Pulmonary artery endothelial cell (primary cell): Measurements from ENCODE around the gene U2SURP. TPM values are rescaled to one million over a fixed set of nuclear protein-coding genes. Genes with fewer than 3 reads are reported as not detected.
A peak's percentile ranks its signal among the peaks of the same experiment; 100 is the strongest.
"Not testable (repeated sequence)": the region's sequence is repeated elsewhere in the genome, so short reads cannot be mapped to it uniquely, and the experiment has no call there.

Experiments used
- DNase-seq: peaks from one replicate; pipeline ENCODE4 v3.0.0-alpha.2; 2011; ENCODE audit warnings: low read depth, low spot score
- total RNA-seq: library from RNA; depleted of rRNA; stranded (reverse); fragments of >200 nt; gene quantifications from 2 replicates; pipeline ENCODE4 v1.2.3, GENCODE V29; 2014

Gene U2SURP
- total RNA-seq, 1 donor from 2014 or later = 43.7 TPM

DNA sequence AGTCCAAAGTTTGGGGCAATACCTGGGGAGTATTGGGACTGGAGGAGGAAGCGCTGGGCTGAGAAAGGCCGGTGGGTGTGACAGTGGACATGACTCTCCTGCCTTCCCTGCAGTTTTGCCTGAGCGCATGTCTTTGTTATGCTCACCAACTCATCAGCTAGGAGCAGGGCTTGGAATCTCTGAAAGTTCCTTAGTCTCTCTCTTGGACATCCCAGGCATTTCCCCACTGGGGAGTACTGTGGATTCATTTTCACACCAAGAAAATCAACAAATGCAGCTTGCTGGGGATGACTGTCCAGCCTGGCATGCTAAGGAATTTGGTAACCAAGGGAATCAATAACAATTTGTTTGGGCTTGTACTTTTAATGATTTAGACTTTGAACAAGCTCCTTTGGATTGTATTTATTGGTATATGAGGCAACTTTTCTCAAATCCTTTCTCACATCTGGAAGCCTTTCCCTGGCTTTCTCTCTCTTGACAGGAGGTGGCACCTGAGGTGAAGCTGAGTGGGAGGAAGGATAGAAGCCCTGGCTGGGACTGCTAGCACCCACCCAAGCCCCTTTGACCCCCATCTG is 69.7 kb downstream of the U2SURP start:
- no peak for DNase-seq

DNA sequence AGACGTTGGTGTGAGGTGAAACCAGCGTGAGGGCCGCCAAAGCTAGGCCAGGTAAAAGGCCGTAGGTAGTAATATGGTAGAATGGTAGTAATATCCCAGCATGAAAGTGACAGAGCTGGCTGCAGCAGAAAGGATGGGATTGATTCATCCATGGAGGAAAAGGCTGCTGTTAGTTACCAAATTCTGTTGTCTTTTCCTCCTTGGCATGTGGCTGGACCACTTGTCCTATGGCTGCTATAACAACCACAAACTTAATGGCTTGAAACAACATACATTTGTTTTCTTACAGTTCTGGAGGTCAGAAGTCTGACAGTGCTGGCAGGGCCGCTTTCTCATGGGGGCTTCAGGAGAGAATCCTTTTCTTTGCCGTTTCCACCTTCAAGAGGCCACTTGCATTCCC is 70.4 kb downstream of the U2SURP start:
- DNase-seq = no peak

DNA sequence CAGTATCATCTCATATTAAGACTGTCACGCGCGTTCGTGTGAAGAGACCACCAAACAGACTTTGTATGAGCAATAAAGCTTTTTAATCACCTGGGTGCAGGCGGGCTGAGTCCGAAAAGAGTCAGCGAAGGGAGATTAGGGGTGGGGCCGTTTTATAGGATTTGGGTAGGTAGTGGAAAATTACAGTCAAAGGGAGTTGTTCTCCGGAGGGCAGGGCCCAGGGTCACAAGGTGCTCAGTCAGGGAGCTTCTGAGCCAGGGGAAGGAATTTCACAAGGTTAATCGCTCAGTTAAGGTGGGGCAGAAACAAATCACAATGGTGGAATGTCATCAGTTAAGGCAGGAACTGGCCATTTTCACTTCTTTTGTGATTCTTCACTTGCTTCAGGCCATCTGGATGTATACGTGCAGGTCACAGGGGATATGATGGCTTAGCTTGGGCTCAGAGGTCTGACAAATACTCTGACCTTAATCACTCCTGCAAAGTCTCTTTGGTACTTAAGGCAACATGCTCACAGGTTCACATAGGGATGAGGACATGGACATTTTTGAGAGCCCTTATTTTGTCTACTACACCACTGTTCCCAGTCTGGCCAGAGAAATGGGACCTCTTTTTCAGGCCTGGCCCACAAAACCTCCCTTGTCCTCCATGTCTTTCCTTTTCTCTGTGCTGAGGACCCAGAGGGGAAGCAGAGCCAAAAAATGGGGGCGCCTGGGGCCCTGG is 71.1 kb downstream of the U2SURP start:
- not testable (repeated sequence) for DNase-seq

DNA sequence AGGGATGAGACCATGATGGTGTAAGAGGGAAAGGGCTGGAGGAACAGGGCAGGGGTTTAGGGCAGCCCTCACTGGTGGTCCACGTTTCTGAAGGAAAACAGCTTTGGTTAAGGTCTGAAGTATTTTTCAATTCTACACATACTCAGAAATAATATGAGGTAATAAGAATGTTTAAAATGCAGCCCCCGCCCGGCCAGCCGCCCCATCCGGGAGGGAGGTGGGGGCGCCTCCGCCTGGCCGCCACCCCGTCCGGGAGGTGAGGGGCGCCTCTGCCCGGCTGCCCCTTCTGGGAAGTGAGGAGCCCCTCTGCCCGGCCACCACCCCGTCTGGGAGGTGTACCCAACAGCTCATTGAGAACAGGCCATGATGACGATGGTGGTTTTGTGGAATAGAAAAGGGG is 72.2 kb downstream of the U2SURP start:
- DNase-seq = not testable (repeated sequence)

DNA sequence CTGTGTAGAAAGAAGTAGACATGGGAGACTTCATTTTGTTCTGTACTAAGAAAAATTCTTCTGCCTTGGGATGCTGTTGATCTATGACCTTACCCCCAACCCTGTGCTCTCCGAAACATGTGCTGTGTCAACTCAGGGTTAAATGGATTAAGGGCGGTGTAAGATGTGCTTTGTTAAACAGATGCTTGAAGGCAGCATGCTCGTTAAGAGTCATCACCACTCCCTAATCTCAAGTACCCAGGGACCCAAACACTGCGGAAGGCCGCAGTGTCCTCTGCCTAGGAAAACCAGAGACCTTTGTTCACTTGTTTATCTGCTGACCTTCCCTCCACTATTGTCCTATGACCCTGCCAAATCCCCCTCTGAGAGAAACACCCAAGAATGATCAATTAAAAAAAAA is 72.6 kb downstream of the U2SURP start:
- not testable (repeated sequence) for DNase-seq

DNA sequence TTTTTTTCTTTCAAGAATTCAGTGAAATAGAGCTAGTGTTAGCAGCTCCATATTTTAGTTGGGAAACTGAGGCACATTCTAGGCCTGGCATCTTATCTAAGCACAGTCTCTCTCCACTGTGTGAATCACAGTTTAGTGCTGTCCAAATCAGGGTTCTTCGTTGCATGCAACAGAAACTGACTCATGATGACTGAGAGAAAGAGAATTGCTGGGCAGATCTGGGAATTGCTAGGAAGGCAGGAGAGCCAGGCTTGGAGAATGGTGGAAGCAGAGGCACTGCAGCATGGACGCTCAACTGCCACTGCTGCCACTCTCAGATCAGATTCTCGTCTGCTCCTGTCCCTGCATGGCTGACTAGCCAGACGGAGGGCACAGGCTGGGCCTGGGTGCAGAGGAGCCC is 77.5 kb downstream of the U2SURP start:
- no peak for DNase-seq

DNA sequence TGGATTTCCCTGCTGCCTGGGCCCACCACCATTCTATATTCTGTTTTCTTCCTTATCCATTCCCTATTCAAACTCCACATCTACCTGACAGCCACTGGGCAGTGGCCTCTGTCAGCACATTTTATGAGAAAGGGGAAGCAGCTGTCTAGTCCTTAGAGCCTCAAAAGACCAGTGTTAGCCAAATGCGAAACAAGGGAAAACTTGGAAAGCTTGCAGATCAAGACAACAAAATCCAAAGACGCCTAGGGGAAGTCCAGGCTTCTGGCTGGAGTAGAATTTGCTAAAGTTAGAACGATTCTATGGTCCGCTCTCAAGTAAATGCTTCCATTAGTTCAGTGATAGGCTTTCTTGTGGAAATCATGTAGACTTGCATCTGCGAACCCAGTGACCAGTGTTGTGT is 78.8 kb downstream of the U2SURP start:
- no peak for DNase-seq

DNA sequence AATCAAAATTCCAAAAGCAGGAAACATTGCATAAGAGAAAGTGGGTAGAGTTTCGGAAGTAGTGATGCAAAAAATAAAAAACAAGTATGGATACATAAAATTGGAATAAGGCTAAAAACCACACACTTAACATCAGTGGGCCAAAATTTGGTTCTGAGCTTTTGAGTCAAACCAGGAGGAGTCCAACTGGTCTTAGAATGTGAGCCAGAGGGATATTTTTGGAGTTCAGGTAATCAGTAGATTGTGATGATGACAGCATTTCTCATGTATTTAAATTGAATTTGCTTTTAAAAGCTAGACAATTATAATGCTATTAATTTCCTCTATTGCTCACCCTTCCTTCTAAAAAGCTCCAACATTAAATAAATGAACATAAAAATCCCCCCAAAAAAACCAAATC is 80.0 kb downstream of the U2SURP start:
- DNase-seq = no peak

DNA sequence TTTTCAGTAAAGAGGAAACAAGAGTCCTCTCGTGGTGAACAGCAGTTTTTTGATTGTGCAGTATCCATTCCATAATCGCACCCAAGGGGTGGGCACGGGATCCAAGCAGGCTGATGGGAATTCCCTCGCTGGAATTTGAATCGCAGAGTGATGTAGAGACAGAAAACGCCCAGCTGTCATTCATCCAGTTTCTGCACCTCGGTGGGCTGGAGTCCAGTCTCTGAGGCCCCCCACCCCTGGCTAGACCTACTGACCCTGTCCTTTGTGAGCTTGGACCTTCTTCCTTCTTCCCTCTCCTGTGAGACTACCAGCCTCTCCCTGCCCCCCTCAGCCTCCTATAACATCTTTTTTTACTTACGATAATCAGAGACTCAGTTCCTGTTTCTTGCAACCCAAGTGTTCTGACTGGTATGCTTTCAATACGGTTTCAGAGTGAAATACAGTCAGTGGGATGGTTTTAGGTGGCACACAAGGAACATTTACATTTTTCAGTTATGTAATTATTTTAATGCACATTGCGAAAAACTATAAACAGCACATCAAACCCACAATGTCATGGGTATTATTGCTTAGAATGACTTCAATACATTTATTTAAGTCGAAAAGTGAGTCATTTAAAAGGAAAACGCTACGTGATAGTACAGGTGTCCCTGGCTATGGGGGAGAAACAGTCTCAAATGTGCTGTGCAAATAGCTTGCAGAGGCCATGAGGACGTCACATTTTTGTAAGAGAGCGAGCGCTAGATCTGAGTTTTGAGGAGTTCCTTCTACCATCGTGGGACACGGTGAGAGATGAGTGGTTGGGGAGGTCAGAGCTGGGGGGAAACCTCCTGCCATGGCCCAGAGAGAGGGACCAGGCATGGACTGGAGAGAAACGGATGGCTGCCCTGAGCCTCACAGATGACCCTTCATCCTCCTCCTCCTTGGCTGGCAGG is 80.7 kb downstream of the U2SURP start:
- no peak for DNase-seq

DNA sequence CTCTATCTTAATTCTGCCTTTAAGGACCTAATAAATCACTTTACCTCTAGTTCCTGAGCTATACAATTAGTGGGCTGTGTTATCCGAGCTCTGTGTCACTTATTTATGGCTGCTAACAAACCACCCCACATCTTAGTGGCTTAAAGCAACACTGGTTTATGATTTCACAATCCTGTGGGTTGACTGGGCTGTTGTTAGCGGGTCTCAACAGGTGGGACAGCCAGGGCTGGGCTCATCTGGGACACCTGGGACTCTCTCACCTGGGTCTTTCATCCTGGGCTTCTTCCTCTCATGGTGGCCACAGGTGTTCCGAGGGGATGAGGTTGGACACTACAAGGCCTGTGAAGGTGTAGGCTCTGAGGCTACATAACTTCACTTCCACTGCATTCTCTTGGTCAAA is 82.4 kb downstream of the U2SURP start:
- DNase-seq = no peak

DNA sequence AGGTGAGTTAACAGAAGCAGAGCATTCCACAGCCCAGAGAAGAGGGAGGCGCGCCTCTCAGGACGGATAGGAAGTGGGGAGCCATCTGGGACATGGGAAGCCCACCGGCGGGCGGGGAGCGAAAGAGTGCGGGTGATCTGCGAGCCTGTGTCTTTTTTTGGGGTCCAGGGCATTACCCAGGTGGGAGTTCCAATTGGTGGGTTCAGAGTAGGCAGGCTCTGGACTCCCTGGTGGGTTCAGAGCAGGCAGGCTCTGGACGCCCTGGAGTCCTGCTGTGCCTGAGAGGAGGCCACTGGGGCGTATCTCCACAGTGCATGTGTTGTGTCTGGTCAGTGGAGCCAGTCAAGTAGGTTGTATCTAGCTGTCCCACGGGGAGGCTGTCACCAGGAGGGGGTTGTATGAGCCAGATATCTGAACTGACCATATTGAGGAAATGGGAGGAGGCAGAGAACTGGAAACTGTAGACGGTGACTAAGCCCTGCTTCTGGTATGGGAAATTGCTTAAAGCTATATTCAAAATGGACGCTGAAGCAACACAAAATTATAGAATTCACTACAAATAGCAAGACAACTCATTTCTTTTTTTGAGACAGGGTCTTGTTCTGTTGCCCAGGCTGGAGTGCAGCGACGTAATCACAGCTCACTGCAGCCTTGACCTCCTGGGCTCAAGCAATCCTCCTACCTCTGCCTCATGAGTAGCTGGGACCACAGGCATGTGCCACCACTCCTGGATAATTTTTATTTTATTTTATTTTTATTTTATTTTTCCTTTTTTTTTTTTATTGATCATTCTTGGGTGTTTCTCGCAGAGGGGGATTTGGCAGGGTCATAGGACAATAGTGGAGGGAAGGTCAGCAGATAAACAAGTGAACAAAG is 83.7 kb downstream of the U2SURP start:
- peak; percentile 67 for DNase-seq

DNA sequence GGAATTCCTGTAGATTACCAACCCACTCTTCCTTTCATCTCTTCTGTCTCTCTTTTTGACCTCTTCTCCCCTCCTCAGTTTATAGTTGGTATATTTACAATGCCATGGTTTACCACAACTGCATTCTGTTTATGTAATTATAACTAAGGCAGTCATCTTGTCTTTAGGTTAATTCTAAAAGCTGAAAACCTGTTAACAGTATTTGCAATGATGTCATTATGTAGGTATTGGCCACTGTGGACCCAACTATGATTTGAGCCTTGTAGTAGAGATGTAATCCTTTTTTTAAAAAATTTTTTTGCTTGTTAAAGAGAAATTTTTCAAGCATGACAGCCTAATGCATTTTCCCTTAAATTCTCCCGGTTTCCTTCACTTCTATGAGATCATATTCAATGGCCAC is 87.5 kb downstream of the U2SURP start:
- no peak for DNase-seq

DNA sequence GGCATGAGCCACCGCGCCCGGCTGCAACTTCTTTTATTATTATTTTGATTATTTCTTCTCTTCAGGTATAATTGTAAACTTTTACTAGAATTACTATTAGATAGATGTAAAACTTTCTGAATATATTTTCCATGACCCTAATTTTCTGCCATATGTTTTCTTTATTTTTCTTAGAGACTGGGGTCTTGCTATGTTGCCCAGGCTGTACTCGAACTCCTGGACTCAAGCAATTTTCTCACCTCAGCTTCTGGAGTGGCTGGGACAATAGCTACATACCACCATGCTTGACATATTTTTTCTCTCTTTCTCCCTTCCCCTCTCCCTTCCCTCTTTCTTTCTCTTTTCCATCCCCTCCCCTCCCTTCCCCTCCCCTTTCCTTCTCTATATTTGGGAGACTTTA is 88.6 kb downstream of the U2SURP start:
- DNase-seq = no peak

DNA sequence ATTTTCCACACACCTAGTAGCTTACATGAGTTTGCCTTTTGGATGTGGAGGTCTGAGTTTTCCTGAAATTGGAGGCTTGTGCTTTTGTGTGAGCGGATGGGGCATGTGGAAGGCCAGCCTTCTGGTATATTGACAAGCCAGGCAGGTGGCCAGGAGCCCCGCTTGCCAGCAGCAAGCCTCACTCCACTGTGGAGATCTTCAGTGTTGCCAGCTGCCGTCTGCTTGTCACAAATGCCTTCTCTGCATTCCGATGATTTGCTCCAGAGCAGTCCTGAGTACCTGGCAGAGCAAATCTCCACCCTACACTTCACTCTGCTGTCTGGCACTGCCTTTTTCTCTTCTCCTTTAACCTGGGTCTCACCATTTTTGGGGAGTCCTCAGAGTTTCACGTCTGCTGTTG is 89.1 kb downstream of the U2SURP start:
- no peak for DNase-seq

DNA sequence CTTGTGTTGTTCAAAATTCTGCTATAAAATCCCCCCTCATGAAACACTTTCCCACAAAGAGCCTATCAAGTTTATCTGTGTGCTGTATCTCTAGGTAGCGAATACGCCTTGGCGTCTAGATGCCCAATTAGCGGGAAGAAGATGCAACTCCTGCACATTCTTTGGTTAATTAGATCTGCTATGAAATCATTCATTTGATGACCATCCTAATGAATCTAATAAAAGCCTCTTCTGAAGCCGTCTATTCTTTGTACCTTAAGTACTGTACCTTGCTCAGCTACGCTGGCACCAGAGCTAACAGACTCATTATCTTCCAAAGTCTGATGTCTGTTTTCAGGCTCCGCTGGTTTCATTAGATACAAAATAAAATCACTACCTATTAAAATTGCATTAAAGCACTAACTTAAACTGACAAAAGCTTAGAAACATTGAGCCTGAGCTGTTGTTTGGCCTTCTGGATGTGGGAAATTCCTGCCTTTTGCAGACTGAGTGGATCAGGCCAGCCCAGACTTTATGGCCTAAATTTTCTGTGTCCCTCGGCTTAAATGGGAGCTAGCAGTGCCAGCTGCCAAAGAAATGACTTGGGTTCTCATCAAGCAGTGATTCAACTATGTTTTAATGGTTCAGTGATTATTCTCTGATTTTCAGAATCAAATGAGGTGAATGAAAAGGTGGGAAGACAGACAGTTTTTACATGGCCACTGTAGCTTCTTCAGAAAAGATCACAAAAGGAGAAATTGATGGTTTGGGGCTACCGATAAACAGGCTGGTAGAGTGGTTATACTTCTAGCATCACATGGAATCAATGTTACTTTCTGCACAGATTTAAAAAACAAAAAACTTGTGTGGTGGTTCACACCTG is 89.8 kb downstream of the U2SURP start:
- no peak for DNase-seq

DNA sequence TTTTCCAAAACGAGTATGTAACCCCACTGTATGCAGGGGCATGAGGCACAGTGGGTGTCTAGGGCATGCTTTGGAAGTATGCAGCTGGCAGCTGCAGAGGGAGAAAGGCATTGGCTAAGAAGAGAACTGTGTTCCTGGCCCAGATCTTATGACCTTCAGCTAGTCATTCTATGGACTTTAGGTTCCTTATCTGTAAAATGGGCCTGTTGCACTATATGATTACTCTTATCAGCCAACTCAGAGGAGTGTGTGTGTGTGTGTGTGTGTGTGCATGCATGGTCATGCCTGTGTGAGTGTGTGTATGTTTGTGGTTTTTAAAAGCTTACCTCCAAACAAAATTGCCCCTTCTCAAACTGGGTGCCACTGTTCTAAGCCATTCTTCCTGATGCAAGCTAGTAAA is 90.8 kb downstream of the U2SURP start:
- DNase-seq = no peak

DNA sequence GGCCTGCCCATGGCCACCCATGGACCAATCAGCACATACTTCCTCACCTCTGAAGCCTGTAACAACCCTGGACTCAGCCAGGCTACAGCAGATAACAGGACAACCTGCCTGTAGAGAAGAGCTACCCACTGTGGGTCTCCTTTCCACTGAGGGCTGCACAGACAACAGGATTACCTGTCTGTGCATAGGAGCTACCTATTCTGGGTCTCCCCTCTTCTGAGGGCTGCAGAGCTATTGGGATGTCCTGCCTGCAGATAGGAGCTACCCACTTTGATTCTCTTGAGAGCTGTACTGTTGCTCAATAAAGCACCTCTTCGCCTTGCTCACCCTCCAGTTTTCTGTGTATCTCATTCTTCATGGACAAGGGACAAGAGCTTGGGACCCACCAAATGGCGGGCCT is 94.4 kb downstream of the U2SURP start:
- no peak for DNase-seq

DNA sequence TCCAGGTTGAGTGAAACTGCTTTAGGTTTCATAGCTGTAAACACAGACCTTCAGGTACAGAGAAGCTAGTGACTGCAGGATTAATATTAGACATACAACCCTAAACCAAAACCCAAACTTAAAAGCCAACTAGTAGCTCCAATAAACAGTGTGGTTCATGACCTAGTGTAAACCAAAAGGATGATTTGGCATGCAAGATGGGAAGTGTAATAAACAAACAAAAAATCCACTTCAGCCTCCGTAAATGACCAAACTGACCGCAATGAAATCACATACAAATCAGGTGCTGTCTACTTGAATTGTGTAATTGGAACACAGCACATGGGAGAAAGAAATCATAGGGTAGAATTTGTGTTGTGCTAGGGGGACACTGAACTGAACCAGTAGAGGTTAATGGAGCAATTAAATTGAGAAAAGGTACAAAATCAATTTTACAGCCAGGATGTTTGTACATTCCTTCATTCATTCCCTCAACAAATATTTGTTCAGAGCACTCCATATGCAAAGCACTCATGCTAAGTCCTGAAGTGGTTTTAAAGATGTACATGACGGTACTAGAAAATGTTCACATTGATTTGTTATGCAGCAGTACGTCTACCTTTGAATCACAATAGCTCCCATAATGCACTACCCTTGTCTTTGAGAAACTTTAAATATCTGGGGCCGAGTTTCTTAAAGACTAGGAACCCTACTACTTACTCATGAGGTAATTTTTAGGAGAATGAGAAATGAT is 96.8 kb downstream of the U2SURP start:
- DNase-seq = no peak

DNA sequence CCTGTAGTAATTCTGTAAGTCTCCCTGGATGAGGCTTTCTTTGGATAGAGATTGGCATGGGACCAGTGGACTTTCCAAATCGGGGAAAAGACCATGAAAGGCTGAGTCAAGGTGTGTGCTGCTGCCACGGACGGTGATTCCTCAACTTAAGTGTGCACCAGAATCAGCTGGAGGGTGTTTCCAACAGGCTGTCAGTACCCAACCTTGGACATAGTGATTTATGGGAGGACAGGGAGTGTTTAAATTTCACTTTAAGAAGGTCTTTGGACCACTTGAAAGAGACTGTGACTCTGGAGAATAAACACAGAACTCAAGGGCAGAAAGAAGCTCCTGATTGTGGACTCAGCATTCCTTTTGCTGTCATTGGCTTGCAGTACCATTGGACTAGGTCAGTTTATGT is 97.8 kb downstream of the U2SURP start:
- no peak for DNase-seq

DNA sequence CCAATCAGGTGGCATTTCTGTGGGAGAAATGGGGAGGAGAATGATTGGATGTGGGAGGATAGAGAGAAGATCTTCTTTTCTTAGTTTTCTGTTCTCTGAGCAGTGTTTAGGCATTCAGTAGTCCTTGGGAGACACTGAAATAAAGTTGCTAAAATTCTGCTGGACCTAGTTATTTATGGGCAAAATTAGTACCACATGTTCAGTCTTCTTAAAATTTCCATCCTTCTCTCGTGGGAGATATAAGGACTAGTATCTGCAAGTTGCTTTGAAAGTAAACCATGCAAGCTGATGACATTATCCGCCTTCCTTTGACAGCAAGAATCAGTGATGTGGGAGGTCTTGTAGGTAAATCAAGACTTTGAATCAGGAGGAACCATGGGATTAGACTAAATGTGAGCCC is 98.3 kb downstream of the U2SURP start:
- no peak for DNase-seq
